Hepatocyte (in vitro differentiated cells): ENCODE measurements around the gene NRTN. TPM values are rescaled to one million over a fixed set of nuclear protein-coding genes. Genes with fewer than 3 reads are reported as not detected.

Experiments
- DNase-seq: peaks from one replicate; pipeline ENCODE4 v3.0.0-alpha.2; 2016; ENCODE audit warnings: low spot score
- H2AFZ ChIP-seq: fragments of 200-600 bp; sonication (generic); 2 replicates; pipeline ENCODE4 v1.6.0; 2016; ENCODE audit warnings: antibody characterized with exemption, mild to moderate bottlenecking
- H3K27ac ChIP-seq: fragments of 200-600 bp; sonication (generic); 2 replicates; pipeline ENCODE4 v1.5.1; 2016; ENCODE audit warnings: mild to moderate bottlenecking
- H3K27me3 ChIP-seq: fragments of 200-600 bp; sonication (generic); 2 replicates; pipeline ENCODE4 v1.6.1; 2016
- H3K36me3 ChIP-seq: fragments of 200-600 bp; sonication (generic); replicated peaks from 2 replicates; pipeline ENCODE4 v1.5.1; 2016; ENCODE audit warnings: low read depth; ENCODE audit not compliant: insufficient read depth
- H3K4me1 ChIP-seq: fragments of 200-600 bp; sonication (generic); 2 replicates; pipeline ENCODE4 v1.5.1; 2016; ENCODE audit warnings: mild to moderate bottlenecking, moderate library complexity; ENCODE audit not compliant: insufficient read depth
- H3K4me2 ChIP-seq: fragments of 200-600 bp; sonication (generic); 2 replicates; pipeline ENCODE4 v1.6.0; 2016
- H3K4me3 ChIP-seq: fragments of 200-600 bp; sonication (generic); 2 replicates; pipeline ENCODE4 v1.5.1; 2016; ENCODE audit warnings: mild to moderate bottlenecking
- H3K79me2 ChIP-seq: fragments of 200-600 bp; sonication (generic); 2 replicates; pipeline ENCODE4 v1.6.0; 2017; ENCODE audit warnings: mild to moderate bottlenecking
- H3K9me2 ChIP-seq: fragments of 200-600 bp; sonication (generic); replicated peaks from 2 replicates; pipeline ENCODE4 v1.6.0; 2017; ENCODE audit warnings: mild to moderate bottlenecking; ENCODE audit not compliant: insufficient read depth
- H3K9me3 ChIP-seq: fragments of 200-600 bp; sonication (generic); 2 replicates; pipeline ENCODE4 v1.5.1; 2016; ENCODE audit warnings: low read depth, mild to moderate bottlenecking
- H4K20me1 ChIP-seq: fragments of 200-600 bp; sonication (generic); 2 replicates; pipeline ENCODE4 v1.6.0; 2016; ENCODE audit warnings: mild to moderate bottlenecking; ENCODE audit not compliant: insufficient read depth, poor library complexity, severe bottlenecking
- CTCF ChIP-seq: fragments of 200-600 bp; sonication (generic); IDR thresholded peaks from 2 replicates; pipeline ENCODE4 v1.5.1; 2016; ENCODE audit warnings: antibody characterized with exemption, mild to moderate bottlenecking; ENCODE audit not compliant: poor library complexity
- EZH2 ChIP-seq: fragments of 200-600 bp; sonication (generic); IDR thresholded peaks from 2 replicates; pipeline ENCODE4 v1.6.1; 2016; ENCODE audit warnings: antibody characterized with exemption, mild to moderate bottlenecking, borderline replicate concordance
- EZH2phosphoT487 ChIP-seq: fragments of 200-600 bp; sonication (generic); IDR thresholded peaks from one replicate; pipeline ENCODE4 v1.6.1; 2018; ENCODE audit warnings: antibody characterized with exemption, mild to moderate bottlenecking, low read depth, moderate library complexity; ENCODE audit not compliant: unreplicated experiment, severe bottlenecking
- WGBS: methylation state at CpG from one replicate; pipeline ENCODE4 v1.1.6; 2016; ENCODE audit warnings: low lambda C conversion rate; ENCODE audit errors: missing lambda C conversion rate; 5-methylcytosine and 5-hydroxymethylcytosine counted together
- polyA plus RNA-seq: library from polyadenylated mRNA; unstranded; fragments of >200 nt; fragmentation: Nextera tagmentation; extraction: Ambion mirVana; gene quantifications from 2 replicates; pipeline ENCODE4 v1.2.1, GENCODE V29; 2016
- total RNA-seq: library from RNA; depleted of rRNA; stranded (reverse); fragments of >200 nt; gene quantifications from 2 replicates; pipeline ENCODE4 v1.2.3, GENCODE V29; 2014

NRTN gene
- total and polyA plus RNA-seq, 2 experiments from 2014 or later, result 2.7 to 31.1 TPM

- peaks cover 4% of the 10 kb centered on the region for H3K79me2 ChIP-seq
- WGBS, result 96% methylated on average over 36 of the region's 44 CpGs
- no peaks in the 10 kb centered on the region for H3K36me3 ChIP-seq
- peaks cover 4% of the 10 kb centered on the region for H4K20me1 ChIP-seq
- H3K27ac ChIP-seq, result no peak overlapping the region
- H3K4me1 ChIP-seq, result peaks cover 5% of the 10 kb centered on the region
- no peaks in the 10 kb centered on the region for H3K27me3 ChIP-seq
- no peak overlapping the region for H3K4me3 ChIP-seq
- no peaks in the 10 kb centered on the region for H3K9me2 ChIP-seq
- no peaks in the 10 kb centered on the region for H3K9me3 ChIP-seq
- TF ChIP-seq EZH2 (no peak), EZH2phosphoT487 (no peak), CTCF (no peak)
- no peak for DNase-seq
- H2AFZ ChIP-seq, result no peak overlapping the region
- no peak overlapping the region for H3K4me2 ChIP-seq
Measured at GRCh38 chr19:5786593-5787408, 18.1 kb upstream of the NRTN start.

GRCh38 chr19:5787409-5788182 is 17.3 kb upstream of the NRTN start:
- 96% methylated on average over 34 of the region's 39 CpGs for WGBS
- no peaks in the 10 kb centered on the region for H3K36me3 ChIP-seq

GRCh38 chr19:5788422-5788821 is 16.4 kb upstream of the NRTN start:
- Histone ChIP-seq H3K4me1 (peaks cover 5% of the 10 kb centered on the region), H4K20me1 (peaks cover 4% of the 10 kb centered on the region), H3K4me3 (no peak overlapping the region), H2AFZ (no peak overlapping the region), H3K27me3 (no peaks in the 10 kb centered on the region), H3K79me2 (peaks cover 4% of the 10 kb centered on the region), H3K9me2 (no peaks in the 10 kb centered on the region), H3K27ac (no peak overlapping the region), H3K9me3 (no peaks in the 10 kb centered on the region), H3K36me3 (no peaks in the 10 kb centered on the region), H3K4me2 (no peak overlapping the region)
- 97% methylated on average over 5 of the region's 5 CpGs for WGBS
- no peak for TF ChIP-seq EZH2phosphoT487
- no peak for TF ChIP-seq EZH2
- no peak for TF ChIP-seq CTCF
- DNase-seq, result no peak

More at GRCh38 chr19:5787409-5788182, 17.3 kb upstream of the NRTN start:
- H2AFZ ChIP-seq, result no peak overlapping the region
- no peak for DNase-seq
- H3K9me2 ChIP-seq, result no peaks in the 10 kb centered on the region
- peaks cover 4% of the 10 kb centered on the region for H3K79me2 ChIP-seq
- H3K4me3 ChIP-seq, result no peak overlapping the region
- peaks cover 4% of the 10 kb centered on the region for H4K20me1 ChIP-seq
- H3K9me3 ChIP-seq, result no peaks in the 10 kb centered on the region
- no peak overlapping the region for H3K4me2 ChIP-seq
- peaks cover 5% of the 10 kb centered on the region for H3K4me1 ChIP-seq
- H3K27ac ChIP-seq, result no peak overlapping the region
- TF ChIP-seq CTCF (no peak), EZH2 (no peak), EZH2phosphoT487 (no peak)
- H3K27me3 ChIP-seq, result no peaks in the 10 kb centered on the region
